Measurements from ENCODE around the gene SGMS1. TPM values are rescaled to one million over a fixed set of nuclear protein-coding genes. Genes with fewer than 3 reads are reported as not detected.

The SGMS1 gene
- polyA plus RNA-seq, 1 donor (not counting 4 experiments of a cell fraction or from before 2014, with no cell fraction given), result 18.3 TPM

DNA sequence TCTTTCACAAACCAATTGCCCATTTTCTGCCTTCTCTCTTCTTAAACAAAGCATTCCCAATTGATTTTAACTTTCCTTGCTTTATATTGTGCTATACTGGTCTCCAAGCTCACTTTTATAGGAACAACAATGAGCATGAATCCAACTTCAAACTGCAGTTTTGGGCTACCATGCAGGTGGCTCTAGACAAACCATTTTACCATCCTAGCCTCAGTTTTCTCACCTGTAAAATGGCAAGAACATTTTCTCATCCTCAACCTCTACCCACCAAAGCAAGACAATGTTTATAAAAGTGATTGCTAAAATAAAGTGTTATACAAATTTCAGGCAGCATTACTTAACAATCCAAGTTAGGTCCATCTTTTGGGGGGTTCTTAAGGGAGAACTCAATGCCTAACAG is 305.6 kb downstream of the SGMS1 start:
- no peak overlapping the region for H3K9ac ChIP-seq (ENCODE audit: control insufficient read depth, extremely low read depth, insufficient read depth, low read length)
- H3K79me2 ChIP-seq (ENCODE audit: control insufficient read depth, insufficient read depth, low read length), result no peaks in the 10 kb centered on the region
- FAIRE-seq (no peak), DNase-seq (ENCODE audit: low read depth, low spot score) (no peak)
- no peaks in the 10 kb centered on the region for H4K20me1 ChIP-seq (ENCODE audit: control insufficient read depth, extremely low read depth, insufficient read depth, low read length)
- no peaks in the 10 kb centered on the region for H3K9me3 ChIP-seq (ENCODE audit: control insufficient read depth, low read depth, low read length)
- H2AFZ ChIP-seq (ENCODE audit: control insufficient read depth, low read length), result no peak overlapping the region
- no peak overlapping the region for H3K4me3 ChIP-seq (ENCODE audit: control insufficient read depth in 2 of 3, extremely low read depth in 1 of 3, insufficient read depth in 2 of 3, low read depth in 1 of 3, low read length in 3 of 3)
- TF ChIP-seq, protein P1, sequence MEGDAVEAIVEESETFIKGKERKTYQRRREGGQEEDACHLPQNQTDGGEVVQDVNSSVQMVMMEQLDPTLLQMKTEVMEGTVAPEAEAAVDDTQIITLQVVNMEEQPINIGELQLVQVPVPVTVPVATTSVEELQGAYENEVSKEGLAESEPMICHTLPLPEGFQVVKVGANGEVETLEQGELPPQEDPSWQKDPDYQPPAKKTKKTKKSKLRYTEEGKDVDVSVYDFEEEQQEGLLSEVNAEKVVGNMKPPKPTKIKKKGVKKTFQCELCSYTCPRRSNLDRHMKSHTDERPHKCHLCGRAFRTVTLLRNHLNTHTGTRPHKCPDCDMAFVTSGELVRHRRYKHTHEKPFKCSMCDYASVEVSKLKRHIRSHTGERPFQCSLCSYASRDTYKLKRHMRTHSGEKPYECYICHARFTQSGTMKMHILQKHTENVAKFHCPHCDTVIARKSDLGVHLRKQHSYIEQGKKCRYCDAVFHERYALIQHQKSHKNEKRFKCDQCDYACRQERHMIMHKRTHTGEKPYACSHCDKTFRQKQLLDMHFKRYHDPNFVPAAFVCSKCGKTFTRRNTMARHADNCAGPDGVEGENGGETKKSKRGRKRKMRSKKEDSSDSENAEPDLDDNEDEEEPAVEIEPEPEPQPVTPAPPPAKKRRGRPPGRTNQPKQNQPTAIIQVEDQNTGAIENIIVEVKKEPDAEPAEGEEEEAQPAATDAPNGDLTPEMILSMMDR (optimal IDR thresholded peaks at IDR 0.05 in 1 of 3, IDR thresholded peaks at IDR 0.05 in 1 of 3, conservative IDR thresholded peaks at IDR 0.05 in 1 of 3; ENCODE audit: extremely low read depth in 1 of 3, insufficient read depth in 2 of 3, low read length in 3 of 3), result no peak
- TF ChIP-seq EZH2 (IDR thresholded peaks at IDR 0.05; ENCODE audit: low read length), result no peak
- dilution Hi-C loops (cut with MboI; ENCODE audit: extremely low pct_ligation_motif_present, low sequenced_read_pairs), result no loop called here
- H3K36me3 ChIP-seq (ENCODE audit: control insufficient read depth in 2 of 2, extremely low read depth in 1 of 2, insufficient read depth in 2 of 2, low read length in 2 of 2), result peaks cover 0 to 2% of the 10 kb centered on the region in 2 experiments
- no peaks in the 10 kb centered on the region for H3K9me1 ChIP-seq (ENCODE audit: control insufficient read depth, extremely low read depth, insufficient read depth, low read length)
- no peak overlapping the region for H3K4me2 ChIP-seq (ENCODE audit: control insufficient read depth, extremely low read depth, insufficient read depth, low read depth, low read length)
- H3K4me1 ChIP-seq (ENCODE audit: control insufficient read depth, extremely low read depth, insufficient read depth, low read length), result peaks cover 34% of the 10 kb centered on the region
- no peak overlapping the region for H3K27ac ChIP-seq (ENCODE audit: control insufficient read depth, insufficient read depth, low read length)
- no peaks in the 10 kb centered on the region for H3K27me3 ChIP-seq (ENCODE audit: control insufficient read depth, extremely low read depth, insufficient read depth, low read length)

DNA sequence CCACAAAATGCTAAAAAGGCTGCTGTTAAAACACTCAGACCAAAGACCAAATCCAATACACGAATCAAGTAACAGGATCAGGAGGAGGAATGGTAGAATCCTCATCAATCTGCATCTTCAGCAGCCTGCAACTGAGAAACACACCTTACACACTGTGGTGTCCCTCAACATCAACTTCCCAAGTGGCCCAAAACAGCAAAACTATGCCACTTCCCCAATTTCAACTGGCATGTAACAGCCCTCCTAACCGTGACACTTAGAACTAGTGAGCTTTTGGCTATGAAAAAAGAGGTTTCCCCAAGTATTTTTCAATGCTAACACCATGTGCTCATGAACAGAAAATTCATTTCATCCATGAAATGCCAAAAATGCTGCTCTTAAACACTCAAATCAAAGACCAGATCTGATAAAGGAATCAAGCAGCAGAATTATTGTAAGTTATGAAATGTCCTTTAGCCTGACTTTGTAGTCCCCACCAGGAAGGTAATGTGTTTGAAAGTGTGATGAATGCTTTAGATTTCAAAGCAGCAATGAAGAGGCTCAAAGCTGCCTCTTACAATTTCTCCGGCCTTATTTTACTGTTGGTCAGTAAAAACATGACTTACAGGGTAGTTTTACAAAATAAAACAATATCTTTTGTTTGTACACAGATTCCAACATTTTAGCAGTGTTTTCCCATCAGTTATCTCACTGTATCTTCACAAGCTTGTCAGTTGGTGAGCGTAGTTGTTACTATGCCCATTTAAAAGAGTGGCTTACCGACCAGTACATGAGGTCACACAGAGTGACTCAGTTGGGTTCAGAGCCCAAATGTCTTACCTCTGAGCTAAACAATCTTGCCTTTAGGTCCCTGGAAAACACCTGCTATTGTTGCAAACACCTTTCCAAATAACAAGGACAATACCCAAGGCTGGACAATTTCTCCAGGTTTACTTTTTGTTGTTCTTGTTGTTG is 306.8 kb downstream of the SGMS1 start:
- H2AFZ ChIP-seq (ENCODE audit: control insufficient read depth, low read length), result no peak overlapping the region

More for the DNA sequence above, 306.8 kb downstream of the SGMS1 start:
- dilution Hi-C loops (cut with MboI; ENCODE audit: extremely low pct_ligation_motif_present, low sequenced_read_pairs), result no loop called here
- peaks cover 0 to 2% of the 10 kb centered on the region in 2 experiments for H3K36me3 ChIP-seq (ENCODE audit: control insufficient read depth in 2 of 2, extremely low read depth in 1 of 2, insufficient read depth in 2 of 2, low read length in 2 of 2)
- DNase-seq (ENCODE audit: low read depth, low spot score), result no peak
- H3K9ac ChIP-seq (ENCODE audit: control insufficient read depth, extremely low read depth, insufficient read depth, low read length), result no peak overlapping the region
- H3K4me3 ChIP-seq (ENCODE audit: control insufficient read depth in 2 of 3, extremely low read depth in 1 of 3, insufficient read depth in 2 of 3, low read depth in 1 of 3, low read length in 3 of 3), result no peak overlapping the region
- H3K27ac ChIP-seq (ENCODE audit: control insufficient read depth, insufficient read depth, low read length), result no peak overlapping the region
- no peaks in the 10 kb centered on the region for H3K9me3 ChIP-seq (ENCODE audit: control insufficient read depth, low read depth, low read length)
- TF ChIP-seq, protein P1 (optimal IDR thresholded peaks at IDR 0.05 in 1 of 3, IDR thresholded peaks at IDR 0.05 in 1 of 3, conservative IDR thresholded peaks at IDR 0.05 in 1 of 3; ENCODE audit: extremely low read depth in 1 of 3, insufficient read depth in 2 of 3, low read length in 3 of 3), result no peak
- no peak for TF ChIP-seq EZH2 (IDR thresholded peaks at IDR 0.05; ENCODE audit: low read length)
- no peaks in the 10 kb centered on the region for H3K27me3 ChIP-seq (ENCODE audit: control insufficient read depth, extremely low read depth, insufficient read depth, low read length)
- H4K20me1 ChIP-seq (ENCODE audit: control insufficient read depth, extremely low read depth, insufficient read depth, low read length), result no peaks in the 10 kb centered on the region
- no peaks in the 10 kb centered on the region for H3K79me2 ChIP-seq (ENCODE audit: control insufficient read depth, insufficient read depth, low read length)
- no peak overlapping the region for H3K4me2 ChIP-seq (ENCODE audit: control insufficient read depth, extremely low read depth, insufficient read depth, low read depth, low read length)
- peak; percentile 32 for FAIRE-seq
- no peaks in the 10 kb centered on the region for H3K9me1 ChIP-seq (ENCODE audit: control insufficient read depth, extremely low read depth, insufficient read depth, low read length)
- H3K4me1 ChIP-seq (ENCODE audit: control insufficient read depth, extremely low read depth, insufficient read depth, low read length), result peaks cover 34% of the 10 kb centered on the region
